MM.1S (cell line): ENCODE data around the gene SH3PXD2B.

Experiments used
- DNase-seq: peaks from one replicate; pipeline ENCODE4 v3.0.0-alpha.2; 2015
- H2AFZ ChIP-seq: fragments of 300-600 bp; sonication (generic); 2 replicates; pipeline ENCODE4 v1.6.0; 2016; ENCODE audit warnings: antibody characterized with exemption, low read length
- H3F3A ChIP-seq: fragments of 300-600 bp; sonication (generic); 2 replicates; pipeline ENCODE4 v1.6.1; 2016; ENCODE audit warnings: mild to moderate bottlenecking, antibody characterized with exemption, low read length, moderate library complexity, mixed read lengths; ENCODE audit not compliant: insufficient read depth
- H3K27ac ChIP-seq: fragments of 300-600 bp; sonication (generic); 2 replicates; pipeline ENCODE4 v1.5.1; 2016; ENCODE audit warnings: mild to moderate bottlenecking, low read length
- H3K27me3 ChIP-seq: fragments of 300-600 bp; sonication (generic); replicated peaks from 2 replicates; pipeline ENCODE4 v1.6.0; 2016; ENCODE audit warnings: low read length; ENCODE audit not compliant: insufficient read depth
- H3K36me3 ChIP-seq: fragments of 300-600 bp; sonication (generic); replicated peaks from 2 replicates; pipeline ENCODE4 v1.6.1; 2016; ENCODE audit warnings: mild to moderate bottlenecking, low read length, mixed read lengths; ENCODE audit not compliant: insufficient read depth
- H3K4me1 ChIP-seq: fragments of 300-600 bp; sonication (generic); 2 replicates; pipeline ENCODE4 v1.6.1; 2016; ENCODE audit warnings: low read length, mixed read lengths
- H3K4me2 ChIP-seq: fragments of 300-600 bp; sonication (generic); 2 replicates; pipeline ENCODE4 v1.6.0; 2016; ENCODE audit warnings: low read depth, low read length
- H3K4me3 ChIP-seq: fragments of 300-600 bp; sonication (generic); 2 replicates; pipeline ENCODE4 v1.5.1; 2016; ENCODE audit warnings: low read length, mixed read lengths
- H3K79me2 ChIP-seq: fragments of 300-600 bp; sonication (generic); 2 replicates; pipeline ENCODE4 v1.6.1; 2016; ENCODE audit warnings: mixed run types, low read length, mixed read lengths
- H3K9ac ChIP-seq: fragments of 300-600 bp; sonication (generic); 2 replicates; pipeline ENCODE4 v1.6.1; 2016; ENCODE audit warnings: low read length, mixed read lengths
- H3K9me2 ChIP-seq: fragments of 300-600 bp; sonication (generic); replicated peaks from 2 replicates; pipeline ENCODE4 v1.6.1; 2016; ENCODE audit warnings: mild to moderate bottlenecking, low read length, mixed read lengths; ENCODE audit not compliant: insufficient read depth
- H3K9me3 ChIP-seq: fragments of 300-600 bp; sonication (generic); replicated peaks from 2 replicates; pipeline ENCODE4 v1.6.1; 2016; ENCODE audit warnings: mild to moderate bottlenecking, low read length, mixed read lengths; ENCODE audit not compliant: insufficient read depth
- H4K20me1 ChIP-seq: fragments of 300-600 bp; sonication (generic); 2 replicates; pipeline ENCODE4 v1.6.1; 2016; ENCODE audit warnings: mild to moderate bottlenecking, low read length, moderate library complexity, mixed read lengths; ENCODE audit not compliant: insufficient read depth
- CTCF ChIP-seq: fragments of 300-600 bp; sonication (generic); IDR thresholded peaks from 2 replicates; pipeline ENCODE4 v1.5.1; 2016; ENCODE audit warnings: antibody characterized with exemption, low read length, mixed read lengths
- EZH2 ChIP-seq: fragments of 300-600 bp; sonication (generic); optimal IDR thresholded peaks from 2 replicates; pipeline ENCODE3; 2017; ENCODE audit warnings: low read depth, mild to moderate bottlenecking, antibody characterized with exemption, low read length, mixed read lengths
- EZH2phosphoT487 ChIP-seq: fragments of 300-600 bp; sonication (generic); IDR thresholded peaks from 2 replicates; pipeline ENCODE4 v1.6.1; 2018; ENCODE audit warnings: antibody characterized with exemption, low read length

SH3PXD2B gene

GRCh38 chr5:172345881-172346280, 108.4 kb downstream of the SH3PXD2B start:
- TF ChIP-seq EZH2phosphoT487 (no peak), EZH2 (no peak), CTCF (no peak)
- Histone ChIP-seq H3K27me3 (no peaks in the 10 kb centered on the region), H4K20me1 (no peaks in the 10 kb centered on the region), H3K36me3 (no peaks in the 10 kb centered on the region), H3K79me2 (no peaks in the 10 kb centered on the region), H3K4me3 (no peak overlapping the region), H3K9me3 (no peaks in the 10 kb centered on the region), H3K9me2 (no peaks in the 10 kb centered on the region), H2AFZ (no peak overlapping the region), H3K27ac (no peak overlapping the region), H3F3A (no peaks in the 10 kb centered on the region), H3K9ac (no peak overlapping the region), H3K4me2 (no peak overlapping the region), H3K4me1 (no peaks in the 10 kb centered on the region)
- no peak for DNase-seq

GRCh38 chr5:172344855-172345409, 109.4 kb downstream of the SH3PXD2B start:
- no peak for TF ChIP-seq CTCF
- TF ChIP-seq EZH2phosphoT487, result no peak
- no peak for TF ChIP-seq EZH2
- Histone ChIP-seq H3K27me3 (peaks cover 4% of the 10 kb centered on the region), H2AFZ (no peak overlapping the region), H3K79me2 (no peaks in the 10 kb centered on the region), H4K20me1 (no peaks in the 10 kb centered on the region), H3F3A (no peaks in the 10 kb centered on the region), H3K36me3 (no peaks in the 10 kb centered on the region), H3K4me3 (no peak overlapping the region), H3K9me3 (no peaks in the 10 kb centered on the region), H3K9me2 (no peaks in the 10 kb centered on the region), H3K4me2 (no peak overlapping the region), H3K9ac (no peak overlapping the region), H3K4me1 (no peaks in the 10 kb centered on the region), H3K27ac (no peak overlapping the region)
- DNase-seq, result no peak

DNA sequence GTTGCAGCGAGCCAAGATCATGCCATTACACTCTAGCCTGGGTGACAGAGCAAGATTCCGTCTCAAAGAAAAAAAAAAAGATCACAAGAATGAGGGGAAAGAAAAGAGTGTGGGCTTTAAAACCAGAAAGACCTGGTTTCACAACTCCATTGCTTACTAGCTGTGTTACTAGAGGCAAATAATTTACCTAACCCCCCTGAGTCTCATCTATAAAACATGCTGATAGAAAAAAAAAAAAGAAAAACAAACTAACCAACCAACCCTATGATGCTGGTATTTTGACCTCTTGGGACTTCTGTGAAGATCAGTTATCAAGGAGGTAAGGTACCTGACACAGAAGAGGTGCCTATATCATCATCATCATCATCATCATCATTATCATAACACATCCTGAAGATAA, 110.6 kb downstream of the SH3PXD2B start:
- Histone ChIP-seq H3K79me2 (no peaks in the 10 kb centered on the region), H3K9me3 (no peaks in the 10 kb centered on the region), H3K9ac (no peak overlapping the region), H3K4me1 (no peaks in the 10 kb centered on the region), H3K36me3 (no peaks in the 10 kb centered on the region), H3K27ac (no peak overlapping the region), H3K4me2 (no peak overlapping the region), H3K4me3 (no peak overlapping the region), H3K9me2 (no peaks in the 10 kb centered on the region), H2AFZ (no peak overlapping the region), H3K27me3 (peaks cover 16% of the 10 kb centered on the region), H4K20me1 (no peaks in the 10 kb centered on the region), H3F3A (no peaks in the 10 kb centered on the region)
- no peak for DNase-seq
- no peak for TF ChIP-seq CTCF
- TF ChIP-seq EZH2phosphoT487, result no peak
- no peak for TF ChIP-seq EZH2
